ENCODE measurements around the gene SEMA5A.

SEMA5A gene

DNA sequence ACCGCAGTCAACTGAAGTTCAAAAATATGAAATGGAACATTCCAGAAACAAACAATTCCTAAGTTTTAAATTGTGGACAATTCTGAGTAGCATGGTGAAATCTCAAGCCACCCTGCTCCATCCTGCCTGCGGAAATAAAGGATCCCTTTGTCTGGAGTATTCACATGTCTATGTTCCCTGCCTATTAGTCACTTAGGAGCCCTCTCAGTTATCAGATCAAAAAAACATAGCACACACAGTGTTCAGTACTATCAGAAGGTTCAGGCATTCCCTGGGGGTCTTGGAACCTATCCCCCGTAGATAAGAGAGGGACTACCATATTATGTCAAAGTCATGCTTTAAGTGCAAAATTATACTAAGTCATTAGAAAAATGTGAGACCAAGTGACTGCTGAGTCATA is 300.8 kb downstream of the SEMA5A start:
- DNase-seq = no peak

GRCh38 chr5:9244417-9244816 is 301.5 kb downstream of the SEMA5A start:
- DNase-seq = no peak

DNA sequence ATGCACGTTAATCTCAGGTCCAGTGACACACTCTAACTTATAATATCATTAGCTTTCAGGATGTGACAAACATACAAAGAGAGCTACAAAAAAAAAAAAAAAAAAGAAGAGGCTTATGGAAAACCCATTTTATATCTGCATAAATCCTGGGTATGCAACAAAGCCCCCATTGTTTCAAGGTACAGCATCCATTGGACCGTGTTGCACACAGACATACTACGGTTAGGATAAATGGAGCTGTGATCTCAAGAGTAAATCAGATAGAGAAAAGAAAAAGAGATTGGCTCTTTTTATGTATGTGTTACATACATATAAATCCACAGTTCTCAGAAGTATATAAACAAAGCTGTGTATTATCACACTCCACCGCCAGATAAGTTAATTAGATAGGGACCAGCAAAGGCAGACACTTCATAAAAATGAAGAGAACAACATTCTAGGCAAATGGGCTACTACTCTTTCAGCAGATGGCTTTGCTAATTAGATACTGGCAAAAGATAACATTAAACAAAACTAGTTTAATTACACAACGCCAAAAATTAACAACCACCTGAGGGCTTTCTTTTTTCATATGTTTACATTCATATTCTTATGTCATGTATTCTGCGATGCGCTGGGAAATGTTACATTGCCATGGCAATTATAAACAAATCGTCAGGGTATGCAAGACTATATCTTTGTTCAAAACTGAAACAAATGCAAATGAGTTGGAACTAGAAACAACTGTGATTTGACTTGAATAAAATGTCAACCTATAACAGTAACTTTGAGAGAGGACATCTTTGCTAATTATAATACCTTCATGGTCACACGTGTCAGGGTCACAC is 304.2 kb downstream of the SEMA5A start:
- no peak for DNase-seq

- no peak for DNase-seq
These were observed 305.4 kb downstream of the SEMA5A start for GRCh38 chr5:9240431-9240830.

DNA sequence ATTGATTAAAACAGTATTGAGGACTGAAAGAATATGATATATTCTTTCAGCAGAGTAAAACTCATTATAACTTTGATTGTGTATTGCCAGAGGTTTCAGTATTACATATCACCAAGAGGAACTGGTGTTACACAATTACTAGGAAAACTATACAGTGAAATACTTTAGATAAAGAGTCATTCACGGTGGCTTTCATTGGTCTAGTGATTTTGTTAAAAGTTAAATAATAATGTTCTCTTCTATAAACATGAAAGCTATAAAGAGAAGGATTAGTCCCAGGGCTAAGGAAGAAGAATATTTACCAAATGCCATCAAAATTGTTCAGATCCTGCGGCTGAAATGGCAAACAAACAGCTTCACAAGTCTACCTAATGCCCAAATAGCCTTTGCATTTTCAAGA is 306.2 kb downstream of the SEMA5A start:
- no peak for DNase-seq

- DNase-seq = no peak
These were observed 306.8 kb downstream of the SEMA5A start for GRCh38 chr5:9239071-9239470.

- DNase-seq = no peak
These were observed 312.2 kb downstream of the SEMA5A start for GRCh38 chr5:9233712-9234111.

GRCh38 chr5:9233035-9233434 is 312.8 kb downstream of the SEMA5A start:
- DNase-seq = no peak

DNA sequence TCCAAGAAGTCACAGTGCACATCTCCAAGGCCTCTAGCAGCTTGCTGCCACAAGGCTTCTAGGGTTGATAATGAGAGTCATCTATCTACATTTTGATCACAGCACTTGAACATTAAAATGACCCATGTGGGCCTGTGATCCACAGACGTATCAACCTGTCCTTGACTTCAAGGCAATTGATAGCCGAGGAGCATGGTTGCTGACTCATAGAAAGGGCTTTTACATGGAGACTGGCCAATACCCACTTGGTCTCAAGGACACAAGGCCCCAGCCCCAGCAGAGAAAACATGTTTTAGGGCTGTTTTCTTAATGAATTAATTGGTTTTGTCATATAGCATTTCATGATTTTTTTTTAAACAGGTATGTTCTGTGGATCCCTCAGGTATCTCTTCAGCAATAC is 314.0 kb downstream of the SEMA5A start:
- no peak for DNase-seq

DNA sequence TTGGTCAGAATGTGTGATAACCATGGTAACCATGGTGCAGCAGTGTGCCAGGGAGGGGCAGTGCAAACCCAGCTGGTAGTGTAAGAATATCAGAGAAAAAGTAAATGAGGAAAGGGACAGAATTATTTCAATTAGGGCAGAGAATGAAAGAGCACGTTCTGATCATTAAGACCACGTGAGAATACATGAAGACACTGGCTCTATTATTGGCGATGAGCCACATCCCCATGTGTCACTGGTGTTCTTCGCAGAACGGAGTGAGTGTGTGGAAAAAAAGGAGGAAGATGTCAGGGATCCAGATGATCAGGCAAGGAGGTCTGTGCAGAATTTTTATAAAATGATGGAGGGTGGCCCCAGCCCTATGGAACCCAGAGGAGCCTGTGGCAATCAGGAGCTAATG is 315.5 kb downstream of the SEMA5A start:
- DNase-seq = no peak

DNA sequence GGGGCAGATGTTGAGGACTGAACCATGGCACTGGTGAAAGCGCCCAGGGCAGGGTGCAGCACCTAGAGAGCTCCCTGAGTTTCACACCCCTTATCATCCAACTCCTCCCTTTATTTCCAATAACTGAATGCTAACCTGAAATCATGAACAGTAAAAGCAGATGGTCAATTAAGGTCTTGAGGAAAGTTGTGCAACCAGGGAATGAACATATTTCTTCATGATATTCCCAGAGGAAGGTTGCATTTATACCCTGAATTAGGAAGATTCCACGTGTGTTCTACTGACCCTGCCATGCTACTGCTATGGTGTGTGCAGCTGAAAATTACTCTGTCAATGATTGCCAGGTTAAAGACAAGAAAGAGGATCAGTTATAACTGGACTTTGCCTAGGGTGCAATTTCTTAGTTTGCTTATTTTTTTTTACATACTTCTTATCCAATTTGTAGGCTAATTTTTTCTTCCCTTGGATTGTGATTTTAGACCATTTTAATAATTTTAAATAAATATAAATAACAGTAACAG is 319.8 kb downstream of the SEMA5A start:
- DNase-seq = no peak

- no peak for DNase-seq
These were observed 323.6 kb downstream of the SEMA5A start for GRCh38 chr5:9222054-9222976.

- DNase-seq = no peak
These were observed 327.5 kb downstream of the SEMA5A start for GRCh38 chr5:9218358-9218757.

DNA sequence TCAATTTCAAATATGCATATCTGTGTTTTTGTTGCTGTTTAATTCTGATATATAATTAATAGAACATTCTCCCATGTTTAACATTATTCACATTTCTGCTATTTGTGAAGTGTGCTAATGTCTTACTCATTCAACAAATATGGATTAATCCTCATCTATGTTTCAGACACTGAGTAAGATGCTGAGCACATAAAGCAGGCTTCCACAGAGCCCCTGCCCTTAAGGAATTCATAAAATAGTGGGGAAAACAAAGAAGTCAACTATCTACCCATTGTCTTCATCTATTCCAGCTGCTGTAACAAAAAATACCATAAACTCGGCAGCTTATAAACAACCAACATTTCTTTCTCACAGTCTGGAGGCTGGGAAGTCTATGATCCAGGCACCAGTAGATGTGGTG is 333.3 kb downstream of the SEMA5A start:
- no peak for DNase-seq

DNA sequence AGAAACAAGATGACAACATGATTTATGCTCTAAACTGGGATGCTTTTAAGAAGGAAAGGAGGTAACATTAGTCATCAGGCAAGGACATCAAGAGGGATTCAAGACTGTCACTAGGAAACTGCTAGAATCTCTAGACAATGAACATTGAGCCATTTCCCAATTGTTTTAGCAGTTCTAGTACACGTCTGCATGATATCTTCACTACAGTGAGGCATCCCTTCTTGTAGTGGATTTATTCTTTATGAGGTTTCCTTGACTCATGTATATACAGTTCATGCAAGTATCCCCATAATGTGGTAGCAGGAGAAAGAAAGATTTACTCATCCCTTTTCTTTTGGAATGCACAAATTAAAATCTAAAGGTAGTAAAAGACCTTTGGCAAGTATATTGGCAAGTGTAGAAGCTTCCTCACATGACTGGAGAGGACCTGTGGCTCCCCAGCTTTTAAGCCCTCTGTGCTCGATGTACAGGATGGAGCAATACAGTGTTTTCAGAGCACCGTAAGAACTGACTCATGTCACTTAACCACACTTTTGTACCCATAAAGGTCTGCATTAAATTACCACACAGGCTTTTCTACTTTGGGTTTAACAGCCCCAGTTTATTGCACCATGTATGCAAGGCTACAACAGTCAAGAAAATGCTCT is 335.9 kb downstream of the SEMA5A start:
- no peak for DNase-seq

GRCh38 chr5:9207817-9208418 is 338.0 kb downstream of the SEMA5A start:
- no peak for DNase-seq

DNA sequence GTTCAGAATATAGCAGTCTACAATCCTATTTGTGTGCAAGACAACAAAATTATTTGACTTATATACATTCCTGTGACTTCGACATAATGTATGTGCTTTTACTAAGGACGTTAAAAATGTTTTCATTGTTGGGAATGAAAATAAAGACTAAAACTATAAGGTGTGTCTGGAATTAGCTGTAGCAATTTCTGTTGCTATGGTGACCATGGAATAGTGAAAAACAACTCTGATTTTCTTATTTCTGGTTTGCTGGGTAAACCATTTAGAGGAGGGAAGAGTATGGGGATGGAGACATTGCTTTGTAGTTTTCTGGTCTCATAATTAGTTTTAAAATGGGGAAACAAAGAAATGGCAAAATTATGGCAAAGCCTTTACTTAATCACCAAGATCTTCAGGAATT is 343.2 kb downstream of the SEMA5A start:
- DNase-seq = no peak

DNA sequence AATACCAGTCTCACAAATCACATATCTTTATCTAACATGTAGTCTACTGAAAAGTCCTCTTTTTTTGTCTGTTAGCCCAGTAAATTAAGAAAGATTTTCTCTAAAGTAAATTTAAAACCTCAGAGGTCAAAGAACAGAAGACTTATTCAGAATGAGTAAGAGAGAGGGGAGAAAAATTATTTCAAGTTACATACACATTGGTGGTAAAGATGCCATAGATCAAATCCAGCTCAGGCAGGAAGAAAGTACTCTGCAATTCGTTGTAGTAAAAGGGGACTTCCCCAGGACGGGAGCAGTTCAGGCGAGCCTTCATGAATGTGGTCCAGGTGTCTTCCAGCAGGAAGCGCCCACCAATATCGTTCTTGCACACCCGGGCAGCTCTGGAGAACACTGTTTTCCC is 344.1 kb downstream of the SEMA5A start:
- no peak for DNase-seq

- no peak for DNase-seq
These were observed 344.9 kb downstream of the SEMA5A start for GRCh38 chr5:9201011-9201410.

GRCh38 chr5:9198394-9198793 is 347.5 kb downstream of the SEMA5A start:
- no peak for DNase-seq

GRCh38 chr5:9197881-9198260 is 348.0 kb downstream of the SEMA5A start:
- no peak for DNase-seq

DNA sequence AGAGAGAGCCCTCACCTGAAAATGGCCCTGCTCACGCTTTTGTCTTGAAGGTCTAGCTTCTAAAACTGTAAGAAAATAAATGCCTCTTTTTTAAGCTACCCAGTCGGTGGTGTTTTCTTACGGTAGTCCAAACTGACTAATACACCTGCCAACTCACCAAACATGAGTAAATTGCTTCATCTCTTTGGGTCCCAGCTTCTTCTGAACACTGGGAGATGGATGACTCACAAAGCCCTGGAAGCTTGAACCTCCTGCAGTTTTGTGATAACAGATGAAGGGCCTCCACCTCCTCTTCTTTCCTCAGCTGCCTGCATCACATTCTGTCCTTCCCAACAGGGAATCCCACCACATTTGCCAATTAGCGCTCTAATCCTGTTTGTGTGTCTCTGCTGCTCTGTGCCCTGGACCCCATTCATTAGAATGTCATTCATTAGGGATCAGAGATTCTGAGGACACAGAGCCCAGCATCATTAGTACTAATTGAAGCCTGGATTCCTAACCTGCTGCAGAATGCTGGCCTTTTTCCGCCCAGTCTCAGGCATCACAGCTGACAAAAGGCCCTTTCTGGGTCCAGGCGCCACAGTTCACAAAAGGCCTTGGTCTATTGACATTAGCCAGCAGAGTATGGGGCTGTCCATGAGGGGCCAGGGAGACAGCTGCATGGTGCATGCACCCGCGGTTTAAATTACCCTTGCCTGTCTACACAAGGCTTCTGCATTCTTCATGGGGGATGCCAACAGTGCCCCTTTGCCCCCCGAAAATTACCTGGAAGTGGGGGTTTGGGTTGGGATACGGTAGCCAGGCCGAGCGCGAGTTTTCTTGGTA is 349.3 kb downstream of the SEMA5A start:
- DNase-seq = no peak
